Ecto neural progenitor cell (in vitro differentiated cells): Measurements from ENCODE around the gene SLC35F1.
"Not testable (repeated sequence)": the region's sequence is repeated elsewhere in the genome, so short reads cannot be mapped to it uniquely, and the experiment has no call there.

ENCODE experiments used
- DNase-seq: peaks from one replicate; pipeline ENCODE4 v3.0.0-alpha.2; 2018; ENCODE audit warnings: low spot score

SLC35F1 gene

DNA sequence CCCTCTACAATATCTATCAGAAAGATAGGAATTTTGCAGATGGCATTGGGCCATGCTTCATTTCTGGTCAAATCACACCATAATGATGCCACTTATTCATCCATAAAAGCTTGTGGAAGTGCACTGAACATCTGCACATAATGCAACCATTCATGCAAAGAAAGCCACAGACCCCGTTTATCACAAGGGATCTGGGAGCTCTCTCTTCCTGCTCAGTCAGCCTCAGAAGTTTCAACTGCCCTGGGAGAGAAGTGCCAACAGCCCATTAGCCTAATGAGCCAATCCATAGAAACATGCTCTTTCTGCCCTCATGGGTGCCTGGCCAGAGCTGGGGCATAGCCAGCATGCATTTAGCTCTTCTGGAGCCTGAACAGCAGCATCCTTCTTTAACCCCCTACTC, 85.8 kb downstream of the SLC35F1 start:
- DNase-seq: no peak

DNA sequence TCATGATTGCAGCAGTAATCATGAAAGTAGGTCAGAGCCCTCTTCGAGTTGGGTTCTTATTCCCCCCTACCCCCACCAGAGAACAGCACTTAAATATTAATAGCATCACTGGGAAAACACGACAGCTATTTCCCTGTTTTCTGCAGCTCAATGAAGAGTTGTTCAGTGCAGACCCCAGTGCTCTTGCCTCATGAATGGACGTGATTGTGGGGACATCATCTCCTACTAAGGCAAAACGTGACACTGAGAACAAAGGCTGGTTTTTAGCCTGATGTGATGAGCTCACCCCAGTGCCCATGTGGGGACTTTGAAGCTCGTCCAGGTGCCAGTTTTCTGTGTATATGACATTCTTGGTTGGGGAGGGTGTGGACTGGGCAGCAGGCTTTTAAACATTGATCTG, 105.9 kb downstream of the SLC35F1 start:
- DNase-seq: no peak

GRCh38 chr6:118016532-118016931, 109.5 kb downstream of the SLC35F1 start:
- DNase-seq: no peak

- DNase-seq: no peak
Observed at GRCh38 chr6:118017301-118017848, 110.3 kb downstream of the SLC35F1 start.

- DNase-seq: no peak
Observed at GRCh38 chr6:118023771-118024170, 116.7 kb downstream of the SLC35F1 start.

- no peak for DNase-seq
Observed at GRCh38 chr6:118029967-118030366, 122.9 kb downstream of the SLC35F1 start.

DNA sequence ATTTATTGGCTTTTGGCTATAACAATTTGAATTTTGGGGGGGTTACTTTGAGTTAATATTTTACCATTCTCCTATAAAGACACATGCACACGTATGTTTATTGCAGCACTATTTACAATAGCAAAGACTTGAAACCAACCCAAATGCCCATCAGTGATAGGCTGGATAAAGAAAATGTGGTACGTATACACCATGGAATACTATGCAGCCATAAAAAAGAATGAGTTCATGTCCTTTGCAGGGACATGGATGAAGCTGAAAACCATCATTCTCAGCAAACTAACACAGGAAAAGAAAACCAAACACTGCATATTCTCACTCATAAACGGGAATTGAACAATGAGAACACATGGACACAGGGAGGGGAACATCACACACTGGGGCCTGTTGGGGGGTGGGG, 130.4 kb downstream of the SLC35F1 start:
- not testable (repeated sequence) for DNase-seq

DNA sequence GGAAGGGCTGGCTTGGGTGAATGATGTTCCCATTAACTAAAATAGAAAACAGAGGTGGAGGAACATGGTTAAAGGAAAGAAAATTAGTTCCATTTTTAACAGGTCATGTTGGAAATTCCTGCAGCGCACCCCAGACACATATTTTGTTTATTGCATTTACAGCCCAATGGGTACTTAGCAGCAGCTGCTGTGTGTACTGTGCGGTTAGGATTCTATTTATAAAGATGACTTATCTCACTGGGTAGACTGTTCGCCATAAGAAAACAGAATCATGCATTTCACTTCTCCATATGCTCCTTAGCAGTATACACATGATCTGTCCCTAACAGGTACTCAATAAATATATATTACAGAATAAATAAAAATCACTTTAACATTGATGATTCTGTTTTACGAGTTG, 135.8 kb downstream of the SLC35F1 start:
- no peak for DNase-seq

GRCh38 chr6:118044275-118044674, 137.2 kb downstream of the SLC35F1 start:
- DNase-seq: no peak

- no peak for DNase-seq
Observed at GRCh38 chr6:118054082-118054481, 147.0 kb downstream of the SLC35F1 start.

DNA sequence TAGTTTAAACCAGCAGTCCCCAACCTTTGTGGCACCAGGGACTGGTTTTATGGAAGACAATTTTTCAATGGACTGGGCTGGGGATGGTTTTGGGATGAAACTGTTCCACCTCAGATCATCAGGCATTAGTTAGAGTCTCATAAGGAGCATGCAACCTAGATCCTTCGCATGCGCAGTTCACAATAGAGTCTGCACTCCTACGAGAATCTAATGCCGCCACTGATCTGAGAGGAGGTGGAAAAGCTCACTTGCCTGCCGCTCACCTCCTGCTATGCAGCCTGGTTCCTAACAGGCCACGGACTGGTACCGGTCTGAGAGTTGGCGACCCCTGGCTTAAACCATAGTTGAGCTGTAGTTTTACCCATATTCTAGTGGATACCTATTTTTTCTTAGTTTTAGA, 154.6 kb downstream of the SLC35F1 start:
- DNase-seq: no peak

DNA sequence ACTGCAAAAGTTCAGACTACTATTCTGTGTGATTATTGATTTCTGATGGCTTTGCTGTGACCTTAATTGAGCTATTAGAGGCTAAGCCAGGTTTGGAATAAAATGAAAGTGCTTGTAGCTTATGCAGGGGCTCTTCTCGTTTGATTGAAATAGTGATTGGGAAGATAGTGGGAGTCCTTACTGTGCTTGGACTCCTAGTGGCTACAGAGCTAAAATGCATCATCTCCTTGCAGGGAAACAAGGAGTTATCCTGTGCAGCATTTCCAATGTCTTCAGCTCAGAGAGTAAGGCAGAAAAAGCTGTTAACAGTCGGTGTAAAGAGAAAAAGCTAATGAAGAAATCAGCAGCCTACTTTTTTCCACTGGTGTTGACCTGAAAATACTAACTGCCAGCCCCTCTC, 173.5 kb downstream of the SLC35F1 start:
- no peak for DNase-seq

DNA sequence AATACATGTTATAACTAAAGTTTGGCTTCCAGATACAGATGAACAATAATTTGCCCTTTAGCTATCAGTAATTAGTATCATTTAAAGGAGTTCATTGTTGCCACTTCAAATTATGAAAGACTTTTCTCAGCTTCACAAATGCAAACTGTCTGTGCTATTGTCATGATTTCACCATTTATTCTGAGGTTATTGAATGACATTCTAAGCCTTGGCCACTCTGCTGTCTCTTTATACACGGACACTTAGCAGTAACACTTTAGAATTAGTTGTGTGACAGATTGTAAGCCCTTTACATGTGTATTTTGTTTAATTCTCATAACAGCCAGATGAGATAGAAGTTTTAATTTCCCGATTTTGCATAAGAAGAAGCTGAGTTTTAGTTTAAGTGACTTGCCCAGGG, 176.6 kb downstream of the SLC35F1 start:
- no peak for DNase-seq

DNA sequence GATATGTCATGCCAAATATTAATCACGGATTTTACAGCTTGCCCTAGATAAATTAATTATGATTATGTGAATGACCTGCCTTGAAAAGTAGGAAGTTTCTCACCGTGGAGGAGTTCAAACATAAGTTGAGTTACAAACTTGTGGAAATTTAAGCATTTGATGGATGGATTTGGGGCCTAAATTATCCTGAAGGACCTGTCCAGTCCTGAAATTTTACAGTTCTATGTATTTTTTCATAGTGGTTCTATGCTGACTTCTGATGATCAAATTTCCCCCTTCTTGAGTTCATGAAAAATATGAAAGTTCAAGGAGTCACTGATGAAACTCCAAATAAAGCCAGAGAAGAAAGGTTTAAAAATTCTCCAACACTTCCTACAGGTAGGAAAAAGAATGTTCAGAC, 178.6 kb downstream of the SLC35F1 start:
- DNase-seq: no peak

GRCh38 chr6:118086159-118086558, 179.1 kb downstream of the SLC35F1 start:
- no peak for DNase-seq

DNA sequence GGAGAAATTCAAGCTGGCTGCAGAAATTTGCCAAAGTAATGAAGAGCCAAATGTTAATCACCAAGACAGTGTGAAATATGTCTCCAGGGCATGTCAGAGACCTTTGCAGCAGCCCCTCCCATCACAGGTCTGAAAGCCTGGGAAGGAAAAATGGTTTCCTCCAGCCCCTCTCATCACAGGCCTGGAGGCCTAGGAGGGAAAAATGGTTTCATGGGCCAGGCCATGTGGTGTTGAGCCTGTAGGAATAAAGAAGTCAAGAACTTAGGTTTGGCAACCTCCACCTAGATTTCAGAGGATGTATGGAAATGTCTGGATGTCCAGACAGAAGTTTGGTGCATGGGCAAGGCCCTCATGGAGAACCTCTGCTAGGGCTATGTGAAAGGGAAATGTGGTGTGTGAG, 185.0 kb downstream of the SLC35F1 start:
- no peak for DNase-seq

DNA sequence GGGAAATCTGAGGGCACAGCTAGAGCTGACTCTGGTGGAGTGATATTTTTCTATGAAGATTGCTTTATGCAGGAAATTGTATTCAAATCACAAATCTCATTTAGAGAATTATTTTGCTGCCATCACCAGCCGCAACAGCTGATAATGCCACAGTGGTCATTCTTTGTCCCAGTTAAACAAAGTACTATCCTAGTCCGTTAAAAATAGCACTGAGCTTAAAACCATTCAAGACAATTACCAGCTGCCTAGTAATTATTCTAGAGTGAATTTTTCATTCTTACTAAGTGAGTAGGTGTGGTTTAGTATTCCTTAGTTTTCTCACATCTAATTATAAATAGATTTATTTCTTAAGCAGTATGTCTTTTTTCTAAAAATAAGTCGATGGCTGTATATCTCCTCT, 190.5 kb downstream of the SLC35F1 start:
- DNase-seq: no peak

DNA sequence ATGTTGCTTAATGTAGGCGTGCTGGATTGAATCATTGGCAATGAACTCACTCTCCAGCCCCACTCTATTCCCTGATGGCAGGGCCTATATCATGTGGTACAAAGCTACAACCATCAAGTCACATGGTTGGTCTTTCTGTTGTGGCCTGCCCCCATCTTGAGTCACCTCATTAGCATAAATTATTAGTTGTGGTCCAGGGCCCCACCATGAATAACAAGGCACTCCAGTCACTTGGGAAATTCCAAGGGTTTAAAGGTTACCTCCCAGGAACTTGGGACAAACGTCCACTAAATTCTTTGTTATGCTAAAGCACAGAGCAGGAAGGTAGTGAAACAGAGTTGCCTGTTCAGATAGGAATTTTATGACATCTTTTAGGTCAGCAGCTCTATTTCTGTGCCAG, 193.7 kb downstream of the SLC35F1 start:
- no peak for DNase-seq

DNA sequence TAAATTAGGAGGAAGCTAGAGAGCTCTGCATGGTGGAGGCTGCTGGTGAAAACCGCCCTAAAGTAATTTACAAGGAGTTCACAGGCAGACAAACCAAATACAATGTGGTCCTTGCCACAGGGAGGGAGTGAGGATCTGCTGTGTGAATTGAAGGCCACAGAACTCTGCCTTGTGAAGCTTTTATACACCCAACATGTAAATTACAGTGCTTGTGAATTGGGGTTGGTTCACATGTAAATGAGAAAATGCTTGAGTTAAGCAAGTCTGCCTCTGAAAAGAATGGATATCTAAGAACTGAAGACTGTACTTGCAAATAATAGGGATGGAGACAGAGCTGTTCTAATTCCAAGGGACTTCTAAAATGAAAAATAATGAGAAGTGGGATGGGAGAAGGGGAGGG, 194.2 kb downstream of the SLC35F1 start:
- no peak for DNase-seq

DNA sequence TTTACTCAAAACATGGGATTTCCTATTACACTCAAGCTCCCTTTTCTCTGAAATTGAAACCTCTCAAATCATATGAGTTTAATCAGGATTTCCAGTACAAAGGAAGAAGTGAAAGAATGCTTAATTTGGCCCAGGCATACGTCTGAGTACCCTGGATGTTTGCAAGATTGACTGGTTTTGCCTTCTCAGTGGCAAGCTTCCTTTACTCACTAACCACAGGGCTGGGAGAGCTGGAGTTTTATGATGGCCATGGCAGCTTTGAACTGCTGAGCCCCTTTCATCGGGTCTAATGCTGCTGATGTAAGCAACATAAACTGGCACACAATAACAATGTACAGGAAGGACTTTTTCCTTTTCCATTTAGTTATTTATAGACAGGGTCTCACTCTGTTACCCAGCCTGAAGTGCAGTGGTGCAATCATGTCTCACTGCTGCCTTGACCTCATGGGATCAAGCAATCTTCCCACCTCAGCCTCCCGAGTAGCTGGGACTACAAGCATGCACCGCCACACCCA, 194.8 kb downstream of the SLC35F1 start:
- no peak for DNase-seq

DNA sequence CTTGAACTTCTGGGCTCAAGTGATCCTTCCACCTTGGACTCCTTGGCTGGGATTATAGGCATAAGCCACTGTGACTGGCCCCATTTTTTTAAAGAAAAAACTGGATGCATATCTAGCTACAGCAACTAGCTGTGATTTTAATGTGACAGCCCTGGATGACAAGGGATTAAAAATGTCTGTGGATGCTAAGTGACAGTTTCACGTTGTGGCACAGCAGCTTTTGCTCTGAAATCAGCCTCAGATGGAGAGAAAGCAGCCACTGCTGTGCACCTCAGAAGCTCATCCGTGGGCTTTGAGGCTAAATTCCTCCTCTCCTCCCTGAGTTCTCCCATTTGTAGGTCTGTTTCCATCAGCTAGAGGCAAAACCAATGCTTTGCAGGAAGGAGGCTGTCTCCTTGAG, 195.3 kb downstream of the SLC35F1 start:
- DNase-seq: no peak

DNA sequence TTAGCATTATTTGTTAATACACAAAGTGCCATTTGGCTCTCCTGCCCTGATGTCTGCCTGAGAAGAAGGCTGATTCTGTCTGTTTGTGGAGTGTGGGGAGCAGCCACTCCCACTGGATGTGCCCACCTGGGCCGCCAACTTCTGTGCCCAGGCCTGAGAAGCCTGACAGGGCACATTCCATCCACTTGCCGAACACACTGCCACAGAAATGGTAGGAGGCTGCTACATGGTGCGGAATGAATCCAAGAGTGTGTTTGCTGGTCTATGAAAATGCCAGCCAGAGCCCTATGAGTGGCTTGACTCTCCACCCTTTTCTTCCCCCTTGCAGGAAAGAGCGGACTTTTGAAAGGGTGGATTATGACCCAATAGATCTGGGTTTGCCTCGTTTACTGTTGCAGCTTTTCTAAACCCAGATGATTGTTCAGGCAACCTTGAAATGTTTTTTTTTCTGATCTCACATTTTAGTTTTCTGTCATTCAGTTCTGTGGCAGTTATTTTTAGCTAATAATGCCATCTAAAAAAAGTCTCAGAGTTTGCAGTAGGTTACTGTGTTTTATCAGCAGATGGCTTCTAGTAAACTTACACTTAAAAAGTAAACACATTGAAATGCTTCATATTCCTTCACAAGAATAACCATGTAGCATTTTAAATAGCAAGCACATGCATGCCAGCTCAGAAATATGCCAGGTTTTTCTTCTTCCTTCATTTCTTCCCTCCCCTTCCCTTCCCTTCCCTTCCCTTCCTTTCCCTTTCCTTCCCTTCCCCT, 196.5 kb downstream of the SLC35F1 start:
- DNase-seq: no peak

- DNase-seq: no peak
Observed at GRCh38 chr6:118122161-118122725, 215.2 kb downstream of the SLC35F1 start.

DNA sequence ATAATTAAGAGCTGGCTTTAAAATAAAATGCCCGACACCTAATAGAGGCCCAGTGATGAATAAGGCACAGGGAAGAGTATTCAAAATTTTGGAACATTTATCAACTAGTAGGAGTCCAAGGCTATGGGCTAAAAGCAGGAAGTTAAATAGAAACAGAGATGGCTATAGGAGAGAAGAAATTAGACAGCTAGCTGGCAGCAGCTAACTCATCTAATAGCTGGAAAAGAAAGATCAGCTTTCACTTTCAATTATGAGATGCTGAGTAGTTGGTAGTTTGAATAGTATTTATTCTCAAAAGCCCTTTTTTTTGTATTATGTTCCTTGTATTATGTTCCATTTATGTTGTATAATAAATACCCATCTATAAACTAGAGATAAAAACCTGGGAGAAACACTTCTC, 215.7 kb downstream of the SLC35F1 start:
- no peak for DNase-seq
